ENCODE results near the gene AP2M1.
A peak's percentile ranks its signal among the peaks of the same experiment; 100 is the strongest.
"Not testable (repeated sequence)": the region's sequence is repeated elsewhere in the genome, so short reads cannot be mapped to it uniquely, and the experiment has no call there.

Gene AP2M1

GRCh38 chr3:184174646-184175492 lies at the start of gene AP2M1:
Gene AP2M1, plus strand, starts transcription at chr3:184174855. Its CDS starts 2,139 bp downstream, at chr3:184176994.
- DNase-seq = peak; percentile 100

DNA sequence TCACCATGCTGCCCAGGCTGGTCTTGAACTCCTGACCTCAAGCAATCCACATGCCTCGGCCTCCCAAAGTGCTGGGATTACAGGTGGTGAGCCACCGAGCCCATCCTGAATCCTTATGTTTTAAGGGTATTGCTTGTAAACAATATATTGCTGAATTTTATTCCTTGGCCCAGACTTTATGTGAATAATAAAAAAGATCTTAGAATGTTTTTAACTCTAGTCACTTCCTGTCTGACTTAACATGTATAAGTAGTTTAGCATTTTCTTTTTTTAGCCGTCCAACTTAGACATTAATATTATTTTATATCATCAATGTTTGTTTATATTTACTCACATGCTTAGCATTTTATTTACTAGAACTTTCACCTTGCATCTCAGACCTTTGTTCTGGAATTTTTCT lies 48.6 kb upstream of the AP2M1 start:
- DNase-seq = no peak

DNA sequence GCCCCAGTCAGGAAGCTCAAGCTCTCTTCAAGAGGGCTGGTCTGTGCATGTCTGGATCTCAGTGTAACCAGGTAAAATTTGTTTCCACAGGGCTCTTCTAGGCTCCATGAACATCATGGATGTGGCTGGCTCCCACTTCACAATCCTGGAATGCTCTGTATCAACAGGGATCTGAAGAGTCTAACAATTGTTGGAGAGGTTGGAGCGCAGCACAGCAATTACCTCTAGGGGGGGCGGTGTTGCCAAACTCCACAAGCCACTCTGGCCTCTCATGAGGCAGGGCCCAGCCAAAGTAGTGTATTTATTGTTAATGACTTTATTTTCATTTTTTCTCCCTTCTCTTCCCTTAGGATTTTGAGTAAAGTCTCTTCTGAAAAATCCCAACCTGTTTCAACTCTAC lies 45.6 kb upstream of the AP2M1 start:
- DNase-seq = peak; percentile 47

GRCh38 chr3:184132945-184133344 lies 41.7 kb upstream of the AP2M1 start:
- no peak for DNase-seq

DNA sequence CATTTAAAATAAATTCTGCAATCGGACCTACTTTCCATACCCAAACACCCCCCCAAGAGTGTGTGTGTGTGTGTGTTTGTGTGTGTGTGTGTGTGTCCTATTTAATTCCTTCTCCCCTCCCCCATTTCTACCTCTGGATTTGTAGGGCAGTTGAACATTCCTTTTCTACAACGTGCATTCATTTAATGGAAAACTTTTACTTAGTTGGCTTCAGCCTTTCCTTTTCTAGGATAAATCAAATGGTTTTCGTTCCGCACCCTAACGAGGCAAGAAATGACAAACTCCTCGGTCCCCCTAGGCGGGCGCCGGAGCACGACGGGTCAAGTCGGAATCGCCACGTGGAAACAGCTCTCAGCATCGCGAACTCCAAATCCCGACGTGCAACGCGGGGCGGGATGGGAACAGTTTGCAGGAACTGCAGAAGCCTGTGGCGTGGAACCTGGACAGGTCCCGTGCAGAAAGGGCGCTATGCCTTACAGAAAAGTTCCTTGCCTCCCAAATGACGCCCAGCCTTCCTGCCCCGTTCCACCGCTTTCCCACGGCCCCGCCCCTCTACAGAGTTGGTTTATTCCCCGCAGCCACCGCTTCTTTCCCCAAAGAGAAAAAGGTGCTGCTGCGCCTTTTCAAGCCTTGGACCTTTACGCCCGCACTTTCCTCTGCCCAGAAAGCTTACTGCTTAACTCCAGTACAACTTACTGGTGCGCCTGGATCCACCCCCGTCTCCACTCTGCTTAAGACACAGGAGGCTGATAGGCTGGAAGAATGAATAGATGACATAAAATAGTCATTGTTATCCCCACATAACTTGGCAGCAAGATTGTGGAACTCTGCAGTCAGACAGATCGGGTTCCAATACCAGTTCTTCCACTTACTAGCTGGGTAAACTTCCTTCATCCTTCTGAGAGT lies 40.6 kb upstream of the AP2M1 start:
- DNase-seq = peak; percentile 85

DNA sequence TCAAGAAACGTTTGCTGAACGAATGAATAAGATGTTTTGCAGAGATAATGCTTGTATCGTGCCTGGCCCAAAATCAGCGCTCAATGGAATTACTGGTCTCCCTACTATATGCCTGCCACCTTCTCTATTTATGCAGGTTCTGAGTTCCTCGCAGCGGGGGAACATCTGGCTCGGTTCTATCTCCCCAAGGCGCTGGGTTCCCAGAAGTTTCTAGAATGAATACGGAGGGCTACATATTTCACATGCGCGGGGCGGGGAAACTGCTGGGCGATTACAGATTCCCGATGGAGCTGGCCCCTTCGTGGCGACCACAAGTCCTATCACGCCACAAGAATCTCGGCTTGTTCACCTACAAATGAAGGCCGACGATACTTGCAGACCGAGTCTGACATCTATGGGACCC lies 39.9 kb upstream of the AP2M1 start:
- DNase-seq = peak; percentile 29

DNA sequence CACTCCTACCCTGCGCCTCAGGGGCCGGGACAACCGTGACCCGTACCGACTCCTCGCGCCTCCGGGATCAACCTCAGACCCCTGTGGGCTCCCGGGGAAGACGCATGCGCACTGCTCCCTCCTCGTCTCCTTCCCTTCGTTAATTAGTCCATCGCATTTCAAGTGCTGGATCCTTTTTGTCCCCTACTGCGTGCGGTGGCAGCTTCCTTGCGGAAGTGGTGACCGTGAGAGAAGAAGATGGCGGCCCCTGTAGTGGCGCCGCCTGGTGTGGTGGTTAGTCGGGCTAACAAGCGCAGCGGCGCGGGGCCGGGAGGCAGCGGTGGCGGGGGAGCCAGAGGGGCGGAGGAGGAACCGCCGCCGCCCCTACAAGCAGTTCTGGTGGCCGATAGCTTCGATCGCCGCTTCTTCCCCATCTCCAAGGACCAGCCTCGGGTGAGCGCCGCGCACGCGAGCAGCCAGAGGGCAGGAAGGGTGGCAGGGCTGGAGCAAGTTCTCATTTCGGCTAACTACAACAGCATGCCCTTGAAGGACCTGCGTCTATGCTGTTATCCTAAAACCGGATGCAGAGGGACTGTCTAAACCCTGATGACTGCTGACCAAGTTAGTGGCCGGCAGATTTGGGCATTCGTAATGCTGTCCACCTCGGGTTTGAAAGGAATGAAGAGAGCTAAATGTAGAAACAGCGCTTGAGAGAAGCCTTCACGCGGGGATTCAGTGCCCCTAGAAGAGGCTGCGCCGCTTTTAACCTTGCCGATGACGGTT lies 39.3 kb upstream of the AP2M1 start, which contains the start of gene EIF2B5:
Gene EIF2B5, plus strand, starts transcription at position 210 of the 762 bp plus-strand sequence. Its CDS starts 28 bp downstream, at position 238.
- DNase-seq = peak; percentile 95

- DNase-seq = no peak
Observed at GRCh38 chr3:184135911-184136260, 38.8 kb upstream of the AP2M1 start.

DNA sequence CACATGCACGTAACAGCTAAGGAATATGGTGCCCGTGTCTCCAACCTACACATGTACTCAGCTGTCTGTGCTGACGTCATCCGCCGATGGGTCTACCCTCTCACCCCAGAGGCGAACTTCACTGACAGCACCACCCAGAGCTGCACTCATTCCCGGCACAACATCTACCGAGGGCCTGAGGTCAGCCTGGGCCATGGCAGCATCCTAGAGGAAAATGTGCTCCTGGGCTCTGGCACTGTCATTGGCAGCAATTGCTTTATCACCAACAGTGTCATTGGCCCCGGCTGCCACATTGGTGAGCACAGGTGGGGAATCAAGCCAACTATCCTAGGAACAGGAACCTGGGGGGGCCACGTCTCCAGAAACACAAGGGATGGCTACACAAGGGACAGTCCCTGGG lies 34.2 kb upstream of the AP2M1 start:
- no peak for DNase-seq

- no peak for DNase-seq
Observed at GRCh38 chr3:184142199-184142598, 32.5 kb upstream of the AP2M1 start.

GRCh38 chr3:184143327-184143726 lies 31.3 kb upstream of the AP2M1 start:
- DNase-seq = no peak

DNA sequence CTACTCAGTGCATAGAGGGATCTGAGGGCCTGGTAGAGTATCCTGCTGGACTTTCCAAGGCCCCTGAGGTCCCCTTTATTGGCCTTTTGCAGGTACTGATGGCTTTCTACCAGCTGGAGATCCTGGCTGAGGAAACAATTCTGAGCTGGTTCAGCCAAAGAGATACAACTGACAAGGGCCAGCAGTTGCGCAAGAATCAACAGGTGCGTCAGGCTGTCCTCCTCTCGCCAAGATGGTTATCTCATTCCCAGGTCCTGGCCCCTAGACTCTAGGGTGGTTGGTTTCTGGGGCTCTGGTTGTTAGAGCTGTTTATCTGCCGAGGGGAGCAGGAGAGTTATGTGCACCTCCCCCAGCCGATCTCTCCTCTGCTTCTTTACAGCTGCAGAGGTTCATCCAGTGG lies 30.1 kb upstream of the AP2M1 start:
- DNase-seq = no peak

GRCh38 chr3:184145111-184145524 lies 29.5 kb upstream of the AP2M1 start:
- DNase-seq = peak; percentile 44

DNA sequence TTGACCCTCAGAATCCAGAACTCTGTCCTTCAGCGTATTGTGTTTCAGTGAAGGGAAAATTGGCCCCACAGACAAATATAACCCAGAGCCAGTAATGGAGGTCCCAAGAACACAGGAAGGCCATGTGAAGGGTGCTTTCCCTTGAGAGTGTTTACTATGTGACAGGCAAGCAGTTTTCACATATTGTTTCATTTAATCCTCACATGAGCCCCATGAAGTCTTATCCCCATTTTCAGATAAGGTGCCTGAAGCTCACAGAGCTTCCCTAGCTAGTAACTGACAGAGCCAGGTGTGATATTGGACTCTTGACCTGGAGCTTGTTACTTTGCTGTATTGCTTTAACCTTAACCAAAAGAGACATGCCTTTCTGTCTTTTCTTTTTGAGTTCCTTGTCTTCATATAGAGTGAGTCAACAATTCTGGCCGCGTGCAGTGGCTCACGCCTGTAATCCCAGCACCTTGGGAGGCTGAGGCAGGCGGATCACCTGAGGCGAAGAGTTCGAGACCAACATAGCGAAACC lies 28.8 kb upstream of the AP2M1 start:
- no peak for DNase-seq

GRCh38 chr3:184148076-184148475 lies 26.6 kb upstream of the AP2M1 start:
- no peak for DNase-seq

DNA sequence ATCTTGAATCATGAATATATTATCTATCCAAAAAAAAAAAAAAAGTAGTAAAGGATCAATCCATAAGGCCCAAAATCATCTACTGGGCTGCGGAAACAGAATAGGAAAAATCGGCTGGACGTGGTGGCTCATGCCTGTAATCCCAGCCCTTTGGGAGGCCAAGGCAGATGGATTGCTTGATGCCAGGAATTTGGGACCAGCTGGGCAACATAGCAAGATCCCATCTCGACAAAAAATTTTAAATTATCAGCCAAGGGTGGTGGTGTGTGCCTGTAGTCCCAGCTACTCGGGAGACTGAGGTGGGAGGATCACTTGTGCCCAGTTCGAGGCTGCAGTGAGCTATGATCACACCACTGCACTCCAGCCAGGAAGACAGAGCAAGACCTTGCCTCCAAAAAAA lies 25.5 kb upstream of the AP2M1 start:
- DNase-seq = no peak

DNA sequence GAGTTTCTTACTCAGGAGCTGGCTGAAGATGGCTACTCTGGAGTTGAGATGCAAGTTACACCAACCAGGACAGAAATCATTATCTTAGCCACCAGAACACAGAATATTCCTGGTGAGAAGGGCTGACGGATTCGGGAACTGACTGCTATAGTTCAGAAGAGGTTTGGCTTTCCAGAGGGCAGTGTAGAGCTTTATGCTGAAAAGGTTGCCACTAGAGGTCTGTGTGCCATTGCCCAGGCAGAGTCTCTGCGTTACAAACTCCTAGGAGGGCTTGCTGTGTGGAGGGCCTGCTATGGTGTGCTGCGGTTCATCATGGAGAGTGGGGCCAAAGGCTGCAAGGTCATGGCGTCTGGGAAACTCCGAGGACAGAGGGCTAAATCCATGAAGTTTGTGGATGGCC lies 24.9 kb upstream of the AP2M1 start:
- DNase-seq = not testable (repeated sequence)

DNA sequence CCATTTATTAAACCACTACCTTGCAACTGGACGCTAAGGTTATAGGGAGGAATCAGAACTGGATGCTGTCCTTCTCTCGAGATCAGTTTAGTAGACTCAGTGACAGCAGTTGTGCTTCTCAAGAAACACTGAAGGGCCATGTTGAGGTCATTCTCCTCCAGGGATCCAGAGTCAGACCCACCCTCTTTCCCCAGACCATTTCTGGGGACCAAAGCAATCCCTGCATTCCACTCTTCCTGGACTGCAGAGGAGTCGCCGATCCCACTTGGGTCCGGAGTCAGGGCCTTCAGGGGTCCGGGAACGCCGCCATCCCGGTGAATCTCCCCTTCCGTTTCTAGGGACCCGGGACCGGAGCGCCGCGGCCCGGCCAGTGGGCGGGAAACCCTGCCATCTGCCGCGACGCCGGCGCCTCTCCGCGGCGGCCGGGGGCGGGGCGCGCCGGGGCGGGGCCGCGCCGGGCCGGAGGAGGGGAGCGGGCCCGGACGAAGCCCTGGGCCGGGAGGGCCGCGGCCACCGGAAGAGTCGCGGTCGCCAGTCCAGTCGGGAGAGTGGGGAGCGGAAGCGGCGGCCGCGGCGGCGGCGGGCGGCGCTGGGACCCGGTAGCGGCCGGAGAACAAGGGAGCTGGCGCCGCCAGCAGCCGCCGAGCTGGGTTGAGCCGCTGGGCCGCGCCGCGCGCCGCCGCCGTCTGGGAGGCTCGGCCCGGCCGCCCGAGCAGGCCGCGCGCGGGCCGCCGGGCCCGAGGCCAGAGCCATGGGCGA lies 19.6 kb upstream of the AP2M1 start, which contains the start of gene DVL3:
Gene DVL3, plus strand, starts transcription at position 493 of the 759 bp plus-strand sequence. Its CDS starts 259 bp downstream, at position 752.
- DNase-seq = peak; percentile 58

DNA sequence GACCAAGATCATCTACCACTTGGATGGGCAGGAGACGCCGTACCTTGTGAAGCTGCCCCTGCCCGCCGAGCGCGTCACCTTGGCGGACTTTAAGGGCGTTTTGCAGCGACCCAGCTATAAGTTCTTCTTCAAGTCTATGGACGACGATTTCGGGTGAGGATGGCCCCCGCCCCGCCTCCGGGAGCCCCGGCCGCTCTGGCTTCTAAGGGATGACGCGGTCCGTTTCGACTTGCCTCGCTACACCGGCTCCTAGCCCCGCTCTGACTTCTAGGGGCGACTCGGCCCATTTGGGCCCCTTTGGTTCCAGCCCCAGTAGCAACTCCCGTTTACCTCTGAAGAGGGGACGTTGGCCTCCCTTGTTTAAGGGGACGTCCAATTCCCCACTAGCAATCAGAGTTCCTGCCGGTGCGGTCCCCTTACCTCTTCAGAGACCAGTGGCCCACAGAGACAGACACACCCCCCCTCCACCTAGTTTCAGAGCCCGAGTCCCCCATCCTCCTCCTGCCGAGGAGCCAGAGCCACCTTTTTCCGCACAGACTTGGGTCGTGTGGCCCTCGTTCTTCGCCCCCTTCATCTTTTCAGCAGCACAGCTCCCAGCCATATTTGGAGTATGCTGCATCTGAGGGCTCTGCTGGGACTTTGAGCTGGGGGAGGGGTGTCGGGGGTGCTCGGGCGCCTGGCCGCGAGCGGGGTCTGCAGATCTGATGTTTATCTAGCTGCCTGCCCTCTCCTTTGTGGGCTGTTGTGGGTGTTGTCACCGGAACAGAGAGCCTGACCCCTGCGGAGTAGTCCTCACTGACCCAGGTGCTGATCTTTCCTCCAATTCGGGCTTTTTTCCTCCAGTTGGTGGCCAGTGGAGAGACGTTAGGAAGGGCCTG lies 18.8 kb upstream of the AP2M1 start:
- no peak for DNase-seq

GRCh38 chr3:184156522-184156955 lies 18.1 kb upstream of the AP2M1 start:
- DNase-seq = peak; percentile 77

GRCh38 chr3:184157206-184157605 lies 17.4 kb upstream of the AP2M1 start:
- no peak for DNase-seq

Measured in fibroblast of upper back skin (primary cell).